AG09319 (cell line): ENCODE measurements around the gene TRAPPC5.

Source experiments
- DNase-seq: peaks from one replicate; pipeline ENCODE4 v3.0.0-alpha.2; 2010; ENCODE audit warnings: low read depth; ENCODE audit errors: extremely low read depth
- CTCF ChIP-seq: IDR thresholded peaks from 2 replicates; pipeline ENCODE4 v1.5.1; 2011; ENCODE audit warnings: low read depth, mild to moderate bottlenecking, inconsistent platforms, low read length, moderate library complexity

Gene TRAPPC5

GRCh38 chr19:7636691-7637373, 43.8 kb upstream of the TRAPPC5 start, which contains the start of gene STXBP2:
Gene STXBP2 (plus strand): TSS chr19:7637110. CDS start chr19:7637150, 40 bp downstream.
- no peak for TF ChIP-seq CTCF
- DNase-seq, result no peak

DNA sequence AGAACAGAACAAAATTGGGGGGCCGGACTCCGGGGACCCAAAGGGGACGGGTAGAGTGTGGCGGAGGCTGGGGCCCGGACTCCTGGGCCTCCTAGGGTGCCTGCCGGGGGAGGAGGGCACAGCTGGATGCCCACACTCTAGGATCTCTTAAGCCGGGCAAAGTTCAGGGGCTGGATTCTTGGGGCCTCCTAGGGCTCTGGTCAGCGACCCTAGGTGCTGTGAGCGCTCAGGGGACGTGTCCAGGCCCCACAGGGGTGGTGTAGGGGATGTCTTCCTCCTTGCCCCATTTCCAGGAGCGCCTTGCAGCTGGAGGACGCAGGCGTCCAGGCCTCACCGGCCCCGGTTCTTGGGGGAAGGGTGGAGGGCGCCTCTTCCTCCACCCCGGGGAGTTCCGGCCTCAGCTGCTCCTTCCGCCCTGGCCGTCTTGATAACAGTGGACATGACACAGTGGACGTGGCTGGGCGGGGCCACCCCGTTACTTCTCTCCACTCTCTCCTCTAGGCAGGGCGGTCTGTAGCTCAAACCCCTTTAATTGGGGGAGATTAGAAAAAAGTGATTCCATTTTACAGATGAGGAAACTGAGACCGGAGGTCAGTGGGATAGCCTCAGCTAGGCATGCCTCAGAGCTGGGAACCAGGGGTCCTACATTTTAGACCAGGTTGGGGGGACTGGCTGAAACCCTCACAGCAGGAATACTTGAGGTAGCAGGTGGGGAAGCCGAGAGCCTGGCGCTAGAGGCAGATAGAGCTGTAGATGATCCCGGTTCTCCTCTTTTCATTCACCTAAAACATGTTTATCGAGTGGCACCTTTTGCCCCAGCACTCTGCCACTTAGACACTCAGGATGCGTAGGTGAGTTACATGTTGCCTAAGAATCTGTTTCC, 43.0 kb upstream of the TRAPPC5 start:
- TF ChIP-seq CTCF, result no peak
- DNase-seq, result no peak

DNA sequence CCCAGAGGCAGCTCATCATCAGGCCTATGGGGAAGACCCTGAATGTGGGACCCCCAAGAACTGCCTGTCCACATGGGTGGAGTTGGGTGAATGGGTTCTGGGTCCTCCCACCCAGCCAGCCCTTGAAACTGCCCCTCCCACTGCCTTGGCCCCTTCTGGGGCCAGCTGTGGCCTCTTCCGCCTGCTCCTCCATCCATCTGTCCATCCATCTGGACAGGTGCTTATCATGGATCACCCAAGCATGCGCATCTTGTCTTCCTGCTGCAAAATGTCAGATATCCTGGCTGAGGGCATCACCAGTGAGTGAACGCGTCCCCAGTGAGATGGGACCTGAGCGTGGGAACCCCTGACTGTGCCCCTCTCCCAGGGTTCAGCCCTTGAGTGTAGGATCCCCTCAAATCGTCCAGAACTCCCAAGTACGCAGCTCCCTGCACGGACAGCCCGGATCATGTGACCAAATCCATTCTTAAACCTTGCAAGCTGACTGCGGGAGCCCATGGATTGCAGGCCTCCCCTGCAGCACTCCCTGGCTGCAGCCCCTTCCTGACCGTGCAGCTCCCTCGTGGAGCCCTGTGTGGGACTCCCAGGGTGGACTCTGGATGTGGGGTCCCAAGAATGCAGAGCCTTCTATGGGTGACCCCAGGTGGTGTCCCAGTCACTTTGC, 41.7 kb upstream of the TRAPPC5 start:
- no peak for TF ChIP-seq CTCF
- no peak for DNase-seq

GRCh38 chr19:7639863-7640348, 40.7 kb upstream of the TRAPPC5 start:
- TF ChIP-seq CTCF, result no peak
- DNase-seq, result no peak

GRCh38 chr19:7640803-7641202, 39.8 kb upstream of the TRAPPC5 start:
- no peak for TF ChIP-seq CTCF

GRCh38 chr19:7641290-7642276, 39.0 kb upstream of the TRAPPC5 start:
- no peak for TF ChIP-seq CTCF
- no peak for DNase-seq

More at GRCh38 chr19:7640803-7641202, 39.8 kb upstream of the TRAPPC5 start:
- no peak for DNase-seq
